22Rv1 (cell line): Measurements from ENCODE around the gene DIP2C.

Source experiments
- H3K27ac ChIP-seq: fragments of 450-650 bp; 2 replicates; pipeline ENCODE4 v1.5.1; 2017
- ZFX ChIP-seq: fragments of 450-650 bp; IDR thresholded peaks from 2 replicates; pipeline ENCODE4 v1.6.1; 2017; ENCODE audit warnings: antibody characterized with exemption, borderline replicate concordance
- TF ChIP-seq, protein P1 (sequence below): fragments of 450-650 bp; IDR thresholded peaks from 2 replicates; pipeline ENCODE4 v1.5.1; 2017; ENCODE audit warnings: mild to moderate bottlenecking

DIP2C gene

GRCh38 chr10:623014-623413 lies 66.5 kb downstream of the DIP2C start:
- no peak overlapping the region for H3K27ac ChIP-seq
- no peak for TF ChIP-seq ZFX
- TF ChIP-seq, protein P1, sequence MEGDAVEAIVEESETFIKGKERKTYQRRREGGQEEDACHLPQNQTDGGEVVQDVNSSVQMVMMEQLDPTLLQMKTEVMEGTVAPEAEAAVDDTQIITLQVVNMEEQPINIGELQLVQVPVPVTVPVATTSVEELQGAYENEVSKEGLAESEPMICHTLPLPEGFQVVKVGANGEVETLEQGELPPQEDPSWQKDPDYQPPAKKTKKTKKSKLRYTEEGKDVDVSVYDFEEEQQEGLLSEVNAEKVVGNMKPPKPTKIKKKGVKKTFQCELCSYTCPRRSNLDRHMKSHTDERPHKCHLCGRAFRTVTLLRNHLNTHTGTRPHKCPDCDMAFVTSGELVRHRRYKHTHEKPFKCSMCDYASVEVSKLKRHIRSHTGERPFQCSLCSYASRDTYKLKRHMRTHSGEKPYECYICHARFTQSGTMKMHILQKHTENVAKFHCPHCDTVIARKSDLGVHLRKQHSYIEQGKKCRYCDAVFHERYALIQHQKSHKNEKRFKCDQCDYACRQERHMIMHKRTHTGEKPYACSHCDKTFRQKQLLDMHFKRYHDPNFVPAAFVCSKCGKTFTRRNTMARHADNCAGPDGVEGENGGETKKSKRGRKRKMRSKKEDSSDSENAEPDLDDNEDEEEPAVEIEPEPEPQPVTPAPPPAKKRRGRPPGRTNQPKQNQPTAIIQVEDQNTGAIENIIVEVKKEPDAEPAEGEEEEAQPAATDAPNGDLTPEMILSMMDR, result no peak

DNA sequence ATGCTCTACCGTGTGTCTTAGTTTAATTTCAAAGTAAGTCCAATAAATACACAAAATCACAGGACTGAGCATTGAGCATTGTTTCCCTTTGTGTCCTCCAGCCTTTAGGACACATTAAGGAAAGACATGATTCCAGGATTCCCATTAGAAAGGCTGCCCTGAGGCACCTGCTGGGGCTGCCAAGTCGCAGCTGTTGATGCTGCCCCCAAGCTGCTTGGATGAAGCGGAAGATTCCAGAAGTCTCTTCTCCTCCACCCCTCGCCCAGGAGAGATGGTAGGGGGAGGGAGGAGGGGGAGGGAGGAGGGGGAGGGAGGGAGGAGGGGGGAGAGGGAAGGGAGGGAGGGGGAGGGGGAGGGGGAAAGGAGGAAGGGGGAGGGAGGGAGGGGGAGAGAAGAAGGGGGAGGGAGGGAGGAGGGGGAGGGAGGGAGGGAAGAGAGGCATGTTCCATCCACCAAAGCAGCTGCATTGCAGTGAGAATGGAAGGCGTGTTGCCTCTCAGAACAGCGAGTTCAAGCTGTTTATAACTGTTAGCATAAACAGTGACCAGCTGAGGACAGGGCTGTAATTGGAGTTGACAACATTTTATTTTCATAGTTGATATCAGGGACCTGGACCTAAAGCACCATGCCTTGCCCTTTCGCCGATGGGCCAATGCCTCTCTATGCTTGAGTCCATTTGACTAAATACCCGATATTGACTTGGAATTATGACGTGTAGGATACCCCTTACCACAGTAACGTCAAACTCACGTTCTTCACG lies 67.3 kb downstream of the DIP2C start:
- TF ChIP-seq, protein P1, result no peak
- TF ChIP-seq ZFX, result no peak
- no peak overlapping the region for H3K27ac ChIP-seq

- TF ChIP-seq, protein P1, result no peak
- TF ChIP-seq ZFX, result no peak
- H3K27ac ChIP-seq, result no peak overlapping the region
These were observed 68.0 kb downstream of the DIP2C start for GRCh38 chr10:621513-621912.

DNA sequence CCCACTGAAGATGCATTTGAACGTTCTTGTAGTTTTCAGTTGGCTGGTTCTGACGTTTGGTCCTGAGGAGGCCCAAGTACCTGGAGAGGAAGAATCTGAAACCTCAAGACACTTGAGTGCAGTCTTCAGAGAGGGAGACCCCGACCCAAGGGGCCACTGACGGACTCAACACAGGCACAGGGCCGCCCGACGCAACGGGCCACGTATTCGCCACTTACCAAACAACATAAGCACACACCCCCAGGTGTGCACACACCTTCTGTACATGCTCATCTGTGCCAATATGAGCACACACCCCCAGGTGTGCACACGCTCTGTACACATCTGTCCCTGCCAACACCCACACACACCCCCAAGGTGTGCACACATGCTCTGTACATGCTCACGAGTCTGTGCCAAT lies 68.5 kb downstream of the DIP2C start:
- TF ChIP-seq, protein P1, result no peak
- no peak for TF ChIP-seq ZFX
- no peak overlapping the region for H3K27ac ChIP-seq

DNA sequence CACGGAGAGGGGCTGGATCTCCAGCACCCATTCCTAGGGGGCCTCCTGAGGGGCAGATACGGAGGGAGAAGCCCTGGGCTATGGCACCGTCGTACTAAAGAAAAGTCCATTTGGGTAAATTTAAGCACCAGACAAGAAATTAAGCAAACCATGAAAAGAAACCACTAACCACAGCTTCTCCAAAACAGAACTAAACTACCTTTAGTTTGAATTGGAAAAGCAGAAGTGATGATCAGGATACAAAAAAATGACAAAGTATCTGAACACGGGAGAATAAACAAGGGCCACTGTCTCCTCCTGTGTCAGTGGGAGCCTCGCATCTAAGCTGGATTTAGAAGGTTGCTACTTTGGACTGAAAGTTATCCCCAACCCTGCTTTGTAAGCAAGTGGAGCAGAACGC lies 69.1 kb downstream of the DIP2C start:
- no peak overlapping the region for H3K27ac ChIP-seq
- TF ChIP-seq ZFX, result no peak
- TF ChIP-seq, protein P1, result no peak

DNA sequence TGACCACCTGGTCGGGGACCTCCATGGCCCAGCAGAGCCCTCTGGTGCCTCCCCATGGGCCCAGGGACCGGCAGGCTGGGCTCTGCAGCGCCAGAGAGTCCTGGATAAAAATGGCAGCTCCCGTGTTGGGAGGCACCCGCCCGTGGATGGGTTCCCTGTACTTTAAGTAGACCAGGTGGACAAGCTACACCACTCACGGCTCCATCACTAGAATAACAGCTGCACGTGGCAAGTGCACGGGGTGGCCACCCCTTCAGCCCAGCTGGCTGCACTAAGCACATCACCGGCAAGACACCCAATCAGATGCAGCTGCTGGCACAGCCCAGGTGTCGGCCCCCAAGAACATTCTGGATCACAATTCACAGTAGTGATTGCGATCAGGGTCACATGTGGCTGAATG lies 69.8 kb downstream of the DIP2C start:
- TF ChIP-seq ZFX, result no peak
- TF ChIP-seq, protein P1, result no peak

GRCh38 chr10:618229-618989 lies 71.1 kb downstream of the DIP2C start:
- H3K27ac ChIP-seq, result no peak overlapping the region
- no peak for TF ChIP-seq ZFX
- TF ChIP-seq, protein P1, result no peak

More for the DNA sequence above, 69.8 kb downstream of the DIP2C start:
- H3K27ac ChIP-seq, result no peak overlapping the region
